ENCODE measurements around the gene DNM1L.

Gene DNM1L

GRCh38 chr12:32662665-32663064 is 16.4 kb upstream of the DNM1L start:
- Histone ChIP-seq H3K9me2 (ENCODE audit: low read depth, low read length) (no peaks in the 10 kb centered on the region), H3K27ac (ENCODE audit: low read depth, low read length, poor library complexity, severe bottlenecking) (no peak overlapping the region), H3K4me1 (ENCODE audit: insufficient read depth, low read length, severe bottlenecking) (peaks cover 13% of the 10 kb centered on the region), H3K9me3 (ENCODE audit: low read length) (no peaks in the 10 kb centered on the region), H2AFZ (ENCODE audit: low read length) (no peak overlapping the region), H3F3A (ENCODE audit: insufficient read depth, low read length) (no peaks in the 10 kb centered on the region), H3K4me2 (ENCODE audit: low read length) (no peak overlapping the region), H3K27me3 (ENCODE audit: insufficient read depth, low read length) (no peaks in the 10 kb centered on the region), H3K79me2 (ENCODE audit: insufficient read depth, low read length) (no peaks in the 10 kb centered on the region), H3K9ac (ENCODE audit: low read length) (no peak overlapping the region), H4K20me1 (ENCODE audit: insufficient read depth, low read length) (no peaks in the 10 kb centered on the region), H3K4me3 (ENCODE audit: low read depth, low read length, poor library complexity, severe bottlenecking) (no peak overlapping the region), H3K36me3 (ENCODE audit: insufficient read depth, low read length) (no peaks in the 10 kb centered on the region)
- TF ChIP-seq CTCF (IDR thresholded peaks at IDR 0.05; ENCODE audit: low read length): no peak

- H3K27ac ChIP-seq (ENCODE audit: low read depth, low read length, poor library complexity, severe bottlenecking): no peak overlapping the region
- no peaks in the 10 kb centered on the region for H3F3A ChIP-seq (ENCODE audit: insufficient read depth, low read length)
- peak overlapping the region; percentile 46 for H3K4me3 ChIP-seq (ENCODE audit: low read depth, low read length, poor library complexity, severe bottlenecking)
- H2AFZ ChIP-seq (ENCODE audit: low read length): no peak overlapping the region
- TF ChIP-seq CTCF (IDR thresholded peaks at IDR 0.05; ENCODE audit: low read length) (no peak), EZH2 (IDR thresholded peaks at IDR 0.05; ENCODE audit: borderline replicate concordance, low read length) (no peak)
- no peaks in the 10 kb centered on the region for H4K20me1 ChIP-seq (ENCODE audit: insufficient read depth, low read length)
- H3K9me2 ChIP-seq (ENCODE audit: low read depth, low read length): no peaks in the 10 kb centered on the region
- H3K27me3 ChIP-seq (ENCODE audit: insufficient read depth, low read length): no peaks in the 10 kb centered on the region
- no peak overlapping the region for H3K9ac ChIP-seq (ENCODE audit: low read length)
- no peaks in the 10 kb centered on the region for H3K36me3 ChIP-seq (ENCODE audit: insufficient read depth, low read length)
- 0 out of 2 replicates have a peak, but pooled peaks cover 8% of the 10 kb centered on the region for H3K9me3 ChIP-seq (ENCODE audit: low read length)
- peak overlapping the region; percentile 4; the same call in 1 of the 2 replicates for H3K4me2 ChIP-seq (ENCODE audit: low read length)
- H3K4me1 ChIP-seq (ENCODE audit: insufficient read depth, low read length, severe bottlenecking): peaks cover 13% of the 10 kb centered on the region
- no peaks in the 10 kb centered on the region for H3K79me2 ChIP-seq (ENCODE audit: insufficient read depth, low read length)
Observed at GRCh38 chr12:32666018-32666417, 13.1 kb upstream of the DNM1L start.

GRCh38 chr12:32669584-32669983 is 9.5 kb upstream of the DNM1L start:
- H3K9me2 ChIP-seq (ENCODE audit: low read depth, low read length): no peaks in the 10 kb centered on the region
- no peak overlapping the region for H2AFZ ChIP-seq (ENCODE audit: low read length)
- no peaks in the 10 kb centered on the region for H3F3A ChIP-seq (ENCODE audit: insufficient read depth, low read length)
- peaks cover 17% of the 10 kb centered on the region for H3K4me1 ChIP-seq (ENCODE audit: insufficient read depth, low read length, severe bottlenecking)
- no peak overlapping the region for H3K9ac ChIP-seq (ENCODE audit: low read length)
- H4K20me1 ChIP-seq (ENCODE audit: insufficient read depth, low read length): no peaks in the 10 kb centered on the region
- 0 out of 2 replicates have a peak, but pooled peaks cover 8% of the 10 kb centered on the region for H3K9me3 ChIP-seq (ENCODE audit: low read length)
- no peak overlapping the region for H3K27ac ChIP-seq (ENCODE audit: low read depth, low read length, poor library complexity, severe bottlenecking)
- no peaks in the 10 kb centered on the region for H3K36me3 ChIP-seq (ENCODE audit: insufficient read depth, low read length)
- no peaks in the 10 kb centered on the region for H3K27me3 ChIP-seq (ENCODE audit: insufficient read depth, low read length)
- H3K79me2 ChIP-seq (ENCODE audit: insufficient read depth, low read length): no peaks in the 10 kb centered on the region
- no peak overlapping the region for H3K4me2 ChIP-seq (ENCODE audit: low read length)
- no peak overlapping the region for H3K4me3 ChIP-seq (ENCODE audit: low read depth, low read length, poor library complexity, severe bottlenecking)
- TF ChIP-seq CTCF (IDR thresholded peaks at IDR 0.05; ENCODE audit: low read length): no peak
- no peak for TF ChIP-seq EZH2 (IDR thresholded peaks at IDR 0.05; ENCODE audit: borderline replicate concordance, low read length)
